Parathyroid adenoma (tissue), 2 donors: ENCODE results near the gene RHOH.
"Not testable (repeated sequence)": the region's sequence is repeated elsewhere in the genome, so short reads cannot be mapped to it uniquely, and the experiment has no call there.

Experiments used
- H2AFZ ChIP-seq: fragments of 300-600 bp; sonication (generic); one replicate; pipeline ENCODE4 v1.7.0; 2017; ENCODE audit warnings: antibody characterized with exemption, mild to moderate bottlenecking
- H3K27ac ChIP-seq: fragments of 300-600 bp; sonication (generic); one replicate; pipeline ENCODE4 v1.7.0; 2017
- H3K27me3 ChIP-seq: fragments of 300-600 bp; sonication (generic); one replicate; pipeline ENCODE4 v1.7.0; 2017; ENCODE audit warnings: low read length; ENCODE audit not compliant: control insufficient read depth, insufficient read depth
- H3K36me3 ChIP-seq: fragments of 300-600 bp; sonication (generic); one replicate; pipeline ENCODE4 v1.7.0; 2017; ENCODE audit warnings: low read length; ENCODE audit not compliant: control insufficient read depth, insufficient read depth
- H3K4me1 ChIP-seq: fragments of 300-600 bp; sonication (generic); one replicate; pipeline ENCODE4 v1.7.0; 2017; ENCODE audit warnings: control low read depth
- H3K4me2 ChIP-seq: fragments of 300-600 bp; sonication (generic); one replicate; pipeline ENCODE4 v1.7.0; 2017; ENCODE audit warnings: low read length
- H3K4me3 ChIP-seq: fragments of 300-600 bp; sonication (generic); one replicate; pipeline ENCODE4 v1.7.0; 2017; ENCODE audit warnings: low read depth, low read length
- H3K79me2 ChIP-seq: fragments of 300-600 bp; sonication (generic); one replicate; pipeline ENCODE4 v1.7.0; 2017; ENCODE audit warnings: control low read depth
- H3K9ac ChIP-seq: fragments of 300-600 bp; sonication (generic); one replicate; pipeline ENCODE4 v1.7.0; 2017; ENCODE audit warnings: mild to moderate bottlenecking
- H3K9me3 ChIP-seq: fragments of 300-600 bp; sonication (generic); one replicate; pipeline ENCODE4 v1.7.0; 2017; ENCODE audit warnings: low read length; ENCODE audit not compliant: control insufficient read depth
- TF ChIP-seq, protein P1 (sequence below): fragments of 300-600 bp; sonication (generic); IDR thresholded peaks from one replicate; pipeline ENCODE4 v1.7.0; 2017; ENCODE audit warnings: antibody characterized with exemption, mild to moderate bottlenecking
- donor health status: primary hyperparathyroidism.

The RHOH gene

DNA sequence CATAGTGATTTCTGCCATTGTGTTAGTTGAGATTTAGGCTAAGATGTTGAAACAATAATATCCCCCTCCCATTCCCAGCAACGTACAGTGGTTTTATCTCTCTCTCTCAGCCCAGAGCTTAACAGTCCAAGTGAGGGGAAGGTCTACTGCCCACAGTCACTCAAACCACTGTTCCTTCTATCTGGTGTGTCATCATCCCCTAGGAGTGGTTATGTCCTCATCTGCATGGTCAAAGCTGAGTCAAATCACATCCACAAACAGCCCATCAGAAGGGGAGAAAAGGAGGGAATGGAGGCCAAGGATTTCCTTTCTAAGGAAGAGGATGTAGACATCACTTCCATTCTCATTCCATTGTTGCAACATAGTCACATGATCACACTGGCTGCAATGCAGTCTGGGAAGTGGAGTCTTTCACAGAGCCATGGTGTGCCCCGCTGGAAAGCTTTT is 95.5 kb downstream of the RHOH start:
- Histone ChIP-seq H2AFZ (no peak overlapping the region), H3K9me3 (no peaks in the 10 kb centered on the region), H3K4me3 (no peak overlapping the region), H3K4me2 (no peak overlapping the region), H3K4me1 (no peaks in the 10 kb centered on the region), H3K36me3 (no peaks in the 10 kb centered on the region), H3K27me3 (no peaks in the 10 kb centered on the region), H3K27ac (no peak overlapping the region), H3K9ac (no peak overlapping the region), H3K79me2 (no peaks in the 10 kb centered on the region)
- TF ChIP-seq, protein P1, sequence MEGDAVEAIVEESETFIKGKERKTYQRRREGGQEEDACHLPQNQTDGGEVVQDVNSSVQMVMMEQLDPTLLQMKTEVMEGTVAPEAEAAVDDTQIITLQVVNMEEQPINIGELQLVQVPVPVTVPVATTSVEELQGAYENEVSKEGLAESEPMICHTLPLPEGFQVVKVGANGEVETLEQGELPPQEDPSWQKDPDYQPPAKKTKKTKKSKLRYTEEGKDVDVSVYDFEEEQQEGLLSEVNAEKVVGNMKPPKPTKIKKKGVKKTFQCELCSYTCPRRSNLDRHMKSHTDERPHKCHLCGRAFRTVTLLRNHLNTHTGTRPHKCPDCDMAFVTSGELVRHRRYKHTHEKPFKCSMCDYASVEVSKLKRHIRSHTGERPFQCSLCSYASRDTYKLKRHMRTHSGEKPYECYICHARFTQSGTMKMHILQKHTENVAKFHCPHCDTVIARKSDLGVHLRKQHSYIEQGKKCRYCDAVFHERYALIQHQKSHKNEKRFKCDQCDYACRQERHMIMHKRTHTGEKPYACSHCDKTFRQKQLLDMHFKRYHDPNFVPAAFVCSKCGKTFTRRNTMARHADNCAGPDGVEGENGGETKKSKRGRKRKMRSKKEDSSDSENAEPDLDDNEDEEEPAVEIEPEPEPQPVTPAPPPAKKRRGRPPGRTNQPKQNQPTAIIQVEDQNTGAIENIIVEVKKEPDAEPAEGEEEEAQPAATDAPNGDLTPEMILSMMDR, result no peak

DNA sequence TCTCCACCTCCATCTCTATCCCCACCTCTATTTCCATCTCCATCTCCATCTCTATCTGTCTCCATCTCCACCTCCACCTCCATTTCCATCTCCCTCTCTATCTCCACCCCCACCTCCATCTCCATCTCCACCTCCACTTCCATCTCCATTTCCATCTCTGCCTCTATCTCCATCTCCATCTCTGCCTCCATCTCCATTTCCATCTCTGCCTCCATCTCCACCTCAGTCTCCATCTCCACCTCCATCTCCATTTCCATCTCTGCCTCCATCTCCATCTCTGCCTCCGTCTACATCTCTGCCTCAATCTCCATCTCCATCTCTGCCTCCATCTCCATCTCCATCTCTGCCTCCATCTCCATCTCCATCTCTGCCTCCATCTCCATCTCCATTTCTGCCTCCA is 97.5 kb downstream of the RHOH start:
- Histone ChIP-seq H3K9ac (no peak overlapping the region), H3K27me3 (no peaks in the 10 kb centered on the region), H3K27ac (no peak overlapping the region), H3K4me2 (no peak overlapping the region), H3K4me1 (no peaks in the 10 kb centered on the region), H3K79me2 (no peaks in the 10 kb centered on the region), H3K36me3 (no peaks in the 10 kb centered on the region), H3K4me3 (no peak overlapping the region), H2AFZ (no peak overlapping the region), H3K9me3 (no peaks in the 10 kb centered on the region)
- TF ChIP-seq, protein P1, result no peak

DNA sequence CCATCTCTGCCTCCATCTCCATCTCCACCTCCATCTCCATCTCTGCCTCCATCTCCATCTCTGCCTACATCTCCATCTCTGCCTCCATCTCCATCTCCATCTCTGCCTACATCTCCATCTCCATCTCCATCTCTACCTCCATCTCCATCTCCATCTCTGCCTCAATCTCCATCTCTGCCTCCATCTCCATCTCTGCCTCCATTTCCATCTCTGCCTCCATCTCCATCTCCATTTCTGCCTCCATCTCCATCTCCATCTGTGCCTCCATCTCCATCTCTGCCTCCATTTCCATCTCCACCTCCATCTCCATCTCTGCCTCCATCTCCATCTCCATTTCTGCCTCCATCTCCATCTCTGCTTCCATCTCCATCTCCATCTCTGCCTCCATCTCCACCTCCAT is 98.2 kb downstream of the RHOH start:
- not testable (repeated sequence) for H3K4me2 ChIP-seq, H3K36me3 ChIP-seq, H3K4me3 ChIP-seq, H3K9me3 ChIP-seq, H3K79me2 ChIP-seq, H3K4me1 ChIP-seq, H3K27me3 ChIP-seq, H3K27ac ChIP-seq, H3K9ac ChIP-seq, H2AFZ ChIP-seq

GRCh38 chr4:40295572-40295971 is 98.7 kb downstream of the RHOH start:
- Histone ChIP-seq H3K27me3 (no peaks in the 10 kb centered on the region), H3K4me3 (no peak overlapping the region), H3K36me3 (no peaks in the 10 kb centered on the region), H3K4me2 (no peak overlapping the region), H3K27ac (no peak overlapping the region), H2AFZ (no peak overlapping the region), H3K9ac (no peak overlapping the region), H3K4me1 (no peaks in the 10 kb centered on the region), H3K79me2 (no peaks in the 10 kb centered on the region), H3K9me3 (no peaks in the 10 kb centered on the region)
- TF ChIP-seq, protein P1, result no peak
